ENCODE measurements around the gene PROS1.

GRCh38 chr3:93867425-93867824, 106.3 kb downstream of the PROS1 start:
- TF ChIP-seq, protein P1, sequence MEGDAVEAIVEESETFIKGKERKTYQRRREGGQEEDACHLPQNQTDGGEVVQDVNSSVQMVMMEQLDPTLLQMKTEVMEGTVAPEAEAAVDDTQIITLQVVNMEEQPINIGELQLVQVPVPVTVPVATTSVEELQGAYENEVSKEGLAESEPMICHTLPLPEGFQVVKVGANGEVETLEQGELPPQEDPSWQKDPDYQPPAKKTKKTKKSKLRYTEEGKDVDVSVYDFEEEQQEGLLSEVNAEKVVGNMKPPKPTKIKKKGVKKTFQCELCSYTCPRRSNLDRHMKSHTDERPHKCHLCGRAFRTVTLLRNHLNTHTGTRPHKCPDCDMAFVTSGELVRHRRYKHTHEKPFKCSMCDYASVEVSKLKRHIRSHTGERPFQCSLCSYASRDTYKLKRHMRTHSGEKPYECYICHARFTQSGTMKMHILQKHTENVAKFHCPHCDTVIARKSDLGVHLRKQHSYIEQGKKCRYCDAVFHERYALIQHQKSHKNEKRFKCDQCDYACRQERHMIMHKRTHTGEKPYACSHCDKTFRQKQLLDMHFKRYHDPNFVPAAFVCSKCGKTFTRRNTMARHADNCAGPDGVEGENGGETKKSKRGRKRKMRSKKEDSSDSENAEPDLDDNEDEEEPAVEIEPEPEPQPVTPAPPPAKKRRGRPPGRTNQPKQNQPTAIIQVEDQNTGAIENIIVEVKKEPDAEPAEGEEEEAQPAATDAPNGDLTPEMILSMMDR (conservative IDR thresholded peaks at IDR 0.05; ENCODE audit: low read depth, low read length) = peak; percentile 27; the same call in 1 of the 2 replicates
- TF ChIP-seq EZH2 (IDR thresholded peaks at IDR 0.05; ENCODE audit: borderline replicate concordance, low read depth, low read length, poor library complexity, severe bottlenecking) = no peak
